ENCODE results near the gene SYT3. TPM values are rescaled to one million over a fixed set of nuclear protein-coding genes. Genes with fewer than 3 reads are reported as not detected.

SYT3 gene
- total RNA-seq, 4 donors from 2014 or later = 0.29 to 0.49 (median 0.42) TPM; not detected in 1

DNA sequence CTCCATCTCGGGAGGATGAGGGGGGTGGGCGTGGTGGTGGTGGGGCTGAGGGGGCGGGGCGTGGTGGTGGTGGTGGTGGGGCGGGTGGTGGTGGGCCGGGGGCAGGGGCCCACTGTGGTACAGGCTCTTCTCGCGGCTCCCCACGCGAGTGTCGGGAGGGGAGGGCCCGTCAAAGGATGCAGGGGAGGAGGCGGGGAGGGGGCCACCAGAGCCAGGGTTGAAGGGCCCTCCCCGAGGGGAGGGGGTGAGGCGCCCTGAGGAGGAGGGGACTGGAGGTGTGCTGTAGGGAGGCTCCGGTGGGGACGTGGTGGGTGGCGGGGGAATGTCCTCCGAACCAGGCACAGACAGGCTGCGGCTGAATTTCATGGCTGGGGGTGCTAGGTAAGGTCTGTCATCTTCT is 29.2 kb upstream of the SYT3 start:
- intact Hi-C loops (cut with DNase I; ENCODE audit: low total_unique reads) = no loop called here

GRCh38 chr19:50668416-50668815 is 28.7 kb upstream of the SYT3 start:
- no peak for DNase-seq (ENCODE audit: low spot score in 2 of 2)
- H3K4me3 ChIP-seq (ENCODE audit: low read depth, poor library complexity, severe bottlenecking) = no peak overlapping the region
- 4% methylated on average over 18 of the region's 49 CpGs; no CpG with 5 or more reads in 1 of the 2 donors for WGBS, 2 donors
- TF ChIP-seq POLR2A (IDR thresholded peaks at IDR 0.05) (no peak), CTCF (IDR thresholded peaks at IDR 0.05) (no peak)
- intact Hi-C loops (cut with DNase I; ENCODE audit: low total_unique reads) = no loop called here

More for the DNA sequence above, 29.2 kb upstream of the SYT3 start:
- no peak for TF ChIP-seq POLR2A (IDR thresholded peaks at IDR 0.05)
- no peak for TF ChIP-seq CTCF (IDR thresholded peaks at IDR 0.05)
- whole genome bisulfite sequencing, 2 donors = 46 to 52% methylated on average over 10 to 15 of the region's 20 CpGs
- DNase-seq (ENCODE audit: low spot score in 2 of 2) = no peak
- H3K4me3 ChIP-seq (ENCODE audit: low read depth, poor library complexity, severe bottlenecking) = no peak overlapping the region

- H3K4me3 ChIP-seq (ENCODE audit: low read depth, poor library complexity, severe bottlenecking) = no peak overlapping the region
- TF ChIP-seq POLR2A (IDR thresholded peaks at IDR 0.05) = no peak
- no peak for TF ChIP-seq CTCF (IDR thresholded peaks at IDR 0.05)
- 5% methylated on average over 30 of the region's 58 CpGs; no CpG with 5 or more reads in 1 of the 2 donors for WGBS, 2 donors
- DNase-seq (ENCODE audit: low spot score in 2 of 2) = no peak
- intact Hi-C loops (cut with DNase I; ENCODE audit: low total_unique reads) = no loop called here
Measured at GRCh38 chr19:50667759-50668231, 28.1 kb upstream of the SYT3 start.

GRCh38 chr19:50667177-50667758 is 27.6 kb upstream of the SYT3 start:
- no peak for TF ChIP-seq POLR2A (IDR thresholded peaks at IDR 0.05)
- no peak for TF ChIP-seq CTCF (IDR thresholded peaks at IDR 0.05)
- intact Hi-C loops (cut with DNase I; ENCODE audit: low total_unique reads) = no loop called here
- 4 to 19% methylated on average over 4 to 25 of the region's 56 CpGs for WGBS, 2 donors
- no peak for DNase-seq (ENCODE audit: low spot score in 2 of 2)
- no peak overlapping the region for H3K4me3 ChIP-seq (ENCODE audit: low read depth, poor library complexity, severe bottlenecking)

- TF ChIP-seq CTCF (IDR thresholded peaks at IDR 0.05) = no peak
- no peak for TF ChIP-seq POLR2A (IDR thresholded peaks at IDR 0.05)
- H3K4me3 ChIP-seq (ENCODE audit: low read depth, poor library complexity, severe bottlenecking) = no peak overlapping the region
- DNase-seq (ENCODE audit: low spot score in 2 of 2) = no peak
- intact Hi-C loops (cut with DNase I; ENCODE audit: low total_unique reads) = no loop called here
- WGBS, 2 donors = 12 to 21% methylated on average over 25 to 28 of the region's 47 CpGs
Measured at GRCh38 chr19:50666346-50667176, 26.9 kb upstream of the SYT3 start.

Data from lower leg skin (tissue), 4 donors.